K562 (cell line): Measurements from ENCODE around the gene FSTL3. TPM values are rescaled to one million over a fixed set of nuclear protein-coding genes. Genes with fewer than 3 reads are reported as not detected.

Source experiments
- ATAC-seq: fragments of 200-7000 bp; cut with Tn5 transposase; 3 replicates; pipeline ENCODE4 v1.9.1; 2020; ENCODE audit warnings: moderate library complexity
- BruUV-seq: library from RNA; stranded (reverse); fragments of 400-500 nt; replicated peaks from 2 replicates; lab custom pipeline; 2021; lab: Mats Ljungman, UMichigan
- CTCF ChIA-PET: fragments of 300-600 bp; formaldehyde crosslinking; extraction: SDS; loops from one replicate; lab custom pipeline; 2021; ENCODE audit warnings: low intra/inter-chr PET ratio; lab: Yijun Ruan, JAX
- POLR2A ChIA-PET: fragments of 300-600, 350-650 bp; sonication (Branson Sonifier 250); formaldehyde crosslinking; extraction: SDS; loops from one replicate; lab custom pipeline; 2021; ENCODE audit warnings: antibody characterized with exemption, inconsistent platforms; lab: Yijun Ruan, JAX
- DNase-seq, 4 experiments: peaks; one replicate each; pipeline versions ENCODE4 v3.0.0 to v3.0.0-alpha.2; 2011 to 2018; ENCODE audit warnings: low spot score in 3 of 4, mixed read lengths in 3 of 4; ENCODE audit errors: extremely low read depth in 1 of 4
- FAIRE-seq: peaks from 2 replicates; lab custom pipeline; 2011; peaks lifted over from hg19 to GRCh38; lab: Jason Lieb, UNC
- H2AFZ ChIP-seq: 2 replicates; pipeline ENCODE4 v1.6.0; 2011; ENCODE audit warnings: low read depth, low read length, control low read depth, inconsistent platforms
- H3K27ac ChIP-seq: fragments of 200-600 bp; 3 replicates; pipeline ENCODE4 v1.8.0; 2011; ENCODE audit warnings: low read depth, mild to moderate bottlenecking, control low read depth, inconsistent platforms, low read length, moderate library complexity, mixed read lengths; ENCODE audit errors: extremely low read depth
- H3K27me3 ChIP-seq, 2 experiments: fragments of 300-600 bp in 1 of 2; 2 replicates in 1 of 2; 3 replicates in 1 of 2; pipeline versions ENCODE4 v1.6.0 to v1.8.0; 2011; ENCODE audit warnings: inconsistent platforms in 2 of 2, low read length in 2 of 2, mild to moderate bottlenecking in 1 of 2, mixed read lengths in 1 of 2, moderate library complexity in 1 of 2; ENCODE audit not compliant: control insufficient read depth in 2 of 2, insufficient read depth in 2 of 2
- H3K36me3 ChIP-seq: fragments of 300-600 bp; 3 replicates; pipeline ENCODE4 v1.8.0; 2011; ENCODE audit warnings: mild to moderate bottlenecking, low read length, inconsistent platforms; ENCODE audit not compliant: control insufficient read depth, insufficient read depth
- H3K4me1 ChIP-seq, 2 experiments: fragments of 200-600 bp in 1 of 2; replicated peaks in 1 of 2; 2 replicates in 1 of 2; 3 replicates in 1 of 2; pipeline versions ENCODE4 v1.5.1 to v1.8.0; 2011; ENCODE audit warnings: inconsistent platforms in 2 of 2, low read length in 2 of 2, mild to moderate bottlenecking in 1 of 2, mixed read lengths in 1 of 2, moderate library complexity in 1 of 2; ENCODE audit not compliant: control insufficient read depth in 2 of 2, insufficient read depth in 2 of 2
- H3K4me2 ChIP-seq: 2 replicates; pipeline ENCODE4 v1.6.1; 2011; ENCODE audit warnings: low read length, control low read depth, inconsistent platforms, mixed read lengths; ENCODE audit not compliant: insufficient read depth
- H3K4me3 ChIP-seq: fragments of 200-600 bp; sonication (generic), shearing (Covaris generic); 2 replicates; pipeline ENCODE4 v1.5.1; 2016; ENCODE audit warnings: control low read depth, inconsistent platforms
- H3K79me2 ChIP-seq: fragments of 200-600 bp; 3 replicates; pipeline ENCODE4 v1.8.0; 2011; ENCODE audit warnings: low read length, inconsistent platforms; ENCODE audit not compliant: control insufficient read depth, insufficient read depth
- H3K9ac ChIP-seq, 2 experiments: 2 replicates each; pipeline versions ENCODE4 v1.6.0 to v1.6.1; 2011; ENCODE audit warnings: low read depth in 2 of 2, low read length in 2 of 2, control low read depth in 1 of 2, inconsistent platforms in 1 of 2, mild to moderate bottlenecking in 1 of 2, mixed read lengths in 1 of 2; ENCODE audit not compliant: insufficient read depth in 1 of 2
- H3K9me1 ChIP-seq: one replicate; pipeline ENCODE4 v1.6.0; 2011; ENCODE audit warnings: inconsistent platforms, mild to moderate bottlenecking, low read length, moderate library complexity; ENCODE audit not compliant: control insufficient read depth, insufficient read depth
- H3K9me3 ChIP-seq: replicated peaks from 2 replicates; pipeline ENCODE4 v1.5.1; 2011; ENCODE audit warnings: low read depth, low read length, inconsistent platforms; ENCODE audit not compliant: control insufficient read depth, insufficient read depth
- H4K20me1 ChIP-seq: replicated peaks from 2 replicates; pipeline ENCODE4 v1.6.1; 2011; ENCODE audit warnings: low read length, inconsistent platforms, mixed read lengths; ENCODE audit not compliant: control insufficient read depth, insufficient read depth
- POLR2G ChIP-seq: fragments of 200-400 bp; formaldehyde crosslinking; IDR thresholded peaks from 2 replicates; pipeline ENCODE4 v1.6.1; 2017; ENCODE audit warnings: low read depth, mild to moderate bottlenecking, antibody characterized with exemption, low read length, moderate library complexity
- ZKSCAN8 ChIP-seq: fragments of 200-800 bp; sonication (Bioruptor generic); IDR thresholded peaks from 2 replicates; pipeline ENCODE4 v1.6.1; 2016; ENCODE audit warnings: missing genetic modification characterization, missing compliant biosample characterization
- WGBS: fragments of 100-300 bp; shearing (Covaris generic); methylation state at CpG from one replicate; pipeline ENCODE4 v1.1.6; 2016; ENCODE audit warnings: low coverage, mixed read lengths; ENCODE audit not compliant: insufficient coverage; ENCODE audit errors: missing lambda C conversion rate; 5-methylcytosine and 5-hydroxymethylcytosine counted together
- in situ Hi-C: fragments of 300-500 bp; cut with MboI; formaldehyde crosslinking; loops from 4 replicates; pipeline ENCODE4 v1.15.0; 2018; ENCODE audit warnings: inconsistent platforms, mixed read lengths
- intact Hi-C: fragments of 100-400 bp; cut with micrococcal nuclease; formaldehyde crosslinking; loops from 2 replicates; pipeline ENCODE4 v1.14.2; 2022
- polyA plus RNA-seq, 8 experiments: library from polyadenylated mRNA; depleted of rRNA in 4 of 8; stranded (reverse) in 5 of 8; unstranded in 3 of 8; fragments of >200 nt; fragmentation: Nextera tagmentation in 2 of 8; fragmentation: Illumina TruSeq in 1 of 8; extraction: Ambion mirVana in 2 of 8; extraction: Trizol in 1 of 8; gene quantifications; 2 replicates each; pipeline versions ENCODE4 v1.2.1 to v1.2.3, GENCODE V29; 2011 to 2014; ENCODE audit warnings: inconsistent platforms in 1 of 8, missing spikeins in 1 of 8
- total RNA-seq, 7 experiments: library from RNA; depleted of rRNA in 6 of 7; stranded (reverse); fragments of >200 nt in 6 of 7; fragmentation: Illumina TruSeq in 2 of 7; extraction: Trizol in 2 of 7; gene quantifications; 2 replicates each; pipeline versions ENCODE4 v1.2.1 to v1.2.3, GENCODE V29; 2011 to 2021; ENCODE audit warnings: low replicate concordance in 1 of 7
- TF ChIP-seq, protein P1 (sequence below): sonication (generic); formaldehyde crosslinking; IDR thresholded peaks from 2 replicates; pipeline ENCODE4 v1.9.0; 2022; ENCODE audit warnings: mild to moderate bottlenecking, missing genetic modification reagents

Gene FSTL3
- total and polyA plus RNA-seq, 9 of the 15 experiments (the other 6 are each of a cell fraction or from before 2014, with no cell fraction given) = 0.35 to 6.8 (median 4.2) TPM; not detected in 1

DNA sequence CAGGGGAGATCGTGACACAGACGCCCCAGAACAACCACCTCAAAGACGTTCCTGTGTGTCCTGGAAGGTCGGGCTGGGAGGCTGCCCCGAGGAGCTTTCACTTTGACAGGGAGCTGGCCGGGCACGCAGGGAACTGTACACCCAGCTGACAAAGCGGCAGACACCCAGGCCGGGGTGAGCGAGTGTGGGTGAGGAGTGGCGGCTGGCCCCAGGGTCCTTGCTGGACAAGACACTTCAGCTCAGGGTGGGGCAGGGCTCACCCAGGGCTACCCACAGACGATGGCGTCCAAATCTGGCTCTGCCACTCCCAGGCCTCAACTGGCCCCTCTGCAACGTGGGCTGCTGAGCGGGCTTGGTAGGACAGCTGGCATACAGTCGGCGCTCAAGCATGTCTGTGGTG is 34.5 kb upstream of the FSTL3 start:
- Histone ChIP-seq H3K9me1 (no peaks in the 10 kb centered on the region), H3K27ac (no peak overlapping the region), H3K79me2 (no peaks in the 10 kb centered on the region), H2AFZ (no peak overlapping the region)
- 86% methylated on average over 14 of the region's 17 CpGs for WGBS
- CTCF ChIA-PET = no interaction called here
- BruUV-seq = no TSS peak
- 0 out of 2 replicates have a peak, but pooled peaks have one; percentile 6 for TF ChIP-seq POLR2G
- TF ChIP-seq, protein P1, sequence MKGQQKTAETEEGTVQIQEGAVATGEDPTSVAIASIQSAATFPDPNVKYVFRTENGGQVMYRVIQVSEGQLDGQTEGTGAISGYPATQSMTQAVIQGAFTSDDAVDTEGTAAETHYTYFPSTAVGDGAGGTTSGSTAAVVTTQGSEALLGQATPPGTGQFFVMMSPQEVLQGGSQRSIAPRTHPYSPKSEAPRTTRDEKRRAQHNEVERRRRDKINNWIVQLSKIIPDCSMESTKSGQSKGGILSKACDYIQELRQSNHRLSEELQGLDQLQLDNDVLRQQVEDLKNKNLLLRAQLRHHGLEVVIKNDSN (CRISPR knock-in tag) = no peak
- TF ChIP-seq ZKSCAN8 (CRISPR knock-in tag) = 0 out of 2 replicates have a peak, but pooled peaks have one; percentile 45
- TF ChIP-seq, all 486 proteins: peak for 2
- H3K9ac ChIP-seq = no peak overlapping the region; a peak in 1 of 4 replicates
- H3K9me3 ChIP-seq = no peaks in the 10 kb centered on the region
- intact Hi-C loops = no loop called here
- no peak overlapping the region for H3K4me2 ChIP-seq
- FAIRE-seq (no peak), ATAC-seq (no peak), DNase-seq (no peak)
- no peak overlapping the region for H3K4me3 ChIP-seq
- POLR2A ChIA-PET = interaction anchor here (0.6 to 1.0 kb wide), 3 partner anchors 13 to 169 kb away, joined by 3 read pairs; partner anchors contain the start of gene RNF126
- H3K36me3 ChIP-seq = peaks cover 21% of the 10 kb centered on the region; the same call in 1 of the 3 replicates
- peaks cover 4 to 62% of the 10 kb centered on the region in 2 experiments; a peak in 4 of 5 replicates for H3K4me1 ChIP-seq
- in situ Hi-C loops = no loop called here
- no peaks in the 10 kb centered on the region for H4K20me1 ChIP-seq
- H3K27me3 ChIP-seq = no peaks in the 10 kb centered on the region
